Measurements from ENCODE around the gene QPRT. TPM values are rescaled to one million over a fixed set of nuclear protein-coding genes. Genes with fewer than 3 reads are reported as not detected.
"Not testable (repeated sequence)": the region's sequence is repeated elsewhere in the genome, so short reads cannot be mapped to it uniquely, and the experiment has no call there.

The QPRT gene
- total RNA-seq (2014; rRNA removed; shearing (Covaris generic)) (102 and 128 TPM in 2 replicates), polyA plus RNA-seq (2016; fragmentation: Nextera tagmentation; extraction: Ambion mirVana) (65.4 and 79.1 TPM in 2 replicates)
- long read RNA-seq, transcript QPRT-202 (4 exons, 2,343 nt) = major isoform, 104 of 144 reads
- long read RNA-seq, partial matches to known transcripts = 18 of 144 reads
- long read RNA-seq, other reads (novel, unspliced or antisense) = 21 of 144 reads

- H3K36me3 Mint-ChIP-seq (ENCODE audit: low read depth) = peaks cover 35% of the 10 kb centered on the region; the same call in 2 of the 3 replicates
- Histone ChIP-seq H3K4me3 (peak within 1 kb of the TSS; percentile 62), H3K4me2 (peak within 1 kb of the TSS; percentile 81), H3K4me1 (ENCODE audit: insufficient read depth) (peaks cover 23% of the 10 kb centered on the region), H3K79me2 (replicated peaks; ENCODE audit: insufficient read depth) (peaks cover 38% of the 10 kb centered on the region), H3K27me3 (ENCODE audit: insufficient read depth) (no peaks in the 10 kb centered on the region), H4K20me1 (replicated peaks; ENCODE audit: insufficient read depth) (no peaks in the 10 kb centered on the region), H3K36me3 (ENCODE audit: insufficient read depth) (no peaks in the 10 kb centered on the region; the same call in 1 of the 2 replicates), H3F3A (replicated peaks; ENCODE audit: low read depth) (peaks cover 15% of the 10 kb centered on the region), H3K9me2 (ENCODE audit: insufficient read depth) (no peaks in the 10 kb centered on the region), H3K27ac (ENCODE audit: low read depth) (peak within 1 kb of the TSS; percentile 100), H2AFZ (no peak within 1 kb of the TSS)
- peak within 1 kb of the TSS; percentile 86 for H3K4me3 Mint-ChIP-seq
- peaks cover 20% of the 10 kb centered on the region for H3K4me1 Mint-ChIP-seq
- peak; percentile 88 for ATAC-seq
- peaks cover 4% of the 10 kb centered on the region; the same call in 1 of the 3 replicates for H3K9me3 Mint-ChIP-seq
- H3K27me3 Mint-ChIP-seq (ENCODE audit: insufficient read depth, low read depth, poor library complexity) = peaks cover 15% of the 10 kb centered on the region
- H3K27ac Mint-ChIP-seq = peak within 1 kb of the TSS; percentile 99
- DNase-seq (ENCODE audit: low spot score) = peak; percentile 95
- peak; percentile 82 for TF ChIP-seq POLR2AphosphoS5 (IDR thresholded peaks at IDR 0.05; ENCODE audit: low read depth)
- no peak for TF ChIP-seq EZH2 (IDR thresholded peaks at IDR 0.05; ENCODE audit: low read depth, unreplicated experiment)
- TF ChIP-seq STAT1 (IDR thresholded peaks at IDR 0.05; ENCODE audit: unreplicated experiment) = no peak
Observed at GRCh38 chr16:29678691-29679267, at the start of gene QPRT. TSS of gene QPRT (plus strand) at chr16:29679180. CDS start at chr16:29679198, 18 bp downstream.

- H3K27me3 Mint-ChIP-seq (ENCODE audit: insufficient read depth, low read depth, poor library complexity); H3K27ac Mint-ChIP-seq; H3K27me3 ChIP-seq (ENCODE audit: insufficient read depth); H3K4me1 Mint-ChIP-seq; H3F3A ChIP-seq (replicated peaks; ENCODE audit: low read depth); H3K9me3 Mint-ChIP-seq; H3K27ac ChIP-seq (ENCODE audit: low read depth); H4K20me1 ChIP-seq (replicated peaks; ENCODE audit: insufficient read depth); H3K36me3 Mint-ChIP-seq (ENCODE audit: low read depth); H3K9me2 ChIP-seq (ENCODE audit: insufficient read depth); H3K79me2 ChIP-seq (replicated peaks; ENCODE audit: insufficient read depth); H3K4me3 Mint-ChIP-seq; H3K4me1 ChIP-seq (ENCODE audit: insufficient read depth); H3K4me2 ChIP-seq; DNase-seq (ENCODE audit: low spot score); H2AFZ ChIP-seq; H3K4me3 ChIP-seq; H3K36me3 ChIP-seq (ENCODE audit: insufficient read depth): not testable (repeated sequence)
- peak; percentile 14; the same call in 1 of the 3 replicates for ATAC-seq
Observed at GRCh38 chr16:29629318-29629717, 49.7 kb upstream of the QPRT start.

GRCh38 chr16:29631658-29632057 lies 47.3 kb upstream of the QPRT start:
- not testable (repeated sequence) for H3K36me3 ChIP-seq (ENCODE audit: insufficient read depth); H3K27ac ChIP-seq (ENCODE audit: low read depth); H3K27me3 ChIP-seq (ENCODE audit: insufficient read depth); H3K4me2 ChIP-seq; H3K79me2 ChIP-seq (replicated peaks; ENCODE audit: insufficient read depth); H3K4me1 Mint-ChIP-seq; H3K27me3 Mint-ChIP-seq (ENCODE audit: insufficient read depth, low read depth, poor library complexity); H3K4me3 Mint-ChIP-seq; H3K36me3 Mint-ChIP-seq (ENCODE audit: low read depth); H3K9me2 ChIP-seq (ENCODE audit: insufficient read depth); H3K9me3 Mint-ChIP-seq; H3F3A ChIP-seq (replicated peaks; ENCODE audit: low read depth); H3K4me1 ChIP-seq (ENCODE audit: insufficient read depth); H2AFZ ChIP-seq; H3K27ac Mint-ChIP-seq; H3K4me3 ChIP-seq; H4K20me1 ChIP-seq (replicated peaks; ENCODE audit: insufficient read depth)
- DNase-seq (ENCODE audit: low spot score) = peak; percentile 35
- peak; percentile 58 for ATAC-seq

DNA sequence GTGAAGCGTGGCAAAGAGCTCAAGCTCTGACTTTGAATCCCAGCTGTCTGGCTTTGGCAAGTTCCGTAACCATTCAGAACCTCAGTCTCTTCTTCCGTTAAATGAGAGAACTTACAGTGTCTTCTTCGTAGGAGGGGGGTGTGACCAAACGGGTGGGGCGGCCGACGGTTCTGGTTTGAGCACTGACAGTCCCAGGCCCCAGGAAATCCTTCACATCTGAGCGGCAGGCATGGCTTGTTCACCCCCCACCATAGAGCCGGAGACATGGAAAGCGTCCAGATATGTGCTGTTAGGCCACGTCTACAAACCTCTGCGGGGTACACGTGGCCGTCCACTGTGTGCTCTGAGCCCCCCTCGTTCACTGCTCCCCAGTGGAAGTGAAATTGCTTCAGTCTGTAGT lies 43.1 kb upstream of the QPRT start:
- H3K9me2 ChIP-seq (ENCODE audit: insufficient read depth); H2AFZ ChIP-seq; H4K20me1 ChIP-seq (replicated peaks; ENCODE audit: insufficient read depth); H3K9me3 Mint-ChIP-seq; H3F3A ChIP-seq (replicated peaks; ENCODE audit: low read depth); H3K27me3 ChIP-seq (ENCODE audit: insufficient read depth); DNase-seq (ENCODE audit: low spot score); H3K36me3 ChIP-seq (ENCODE audit: insufficient read depth); H3K4me1 ChIP-seq (ENCODE audit: insufficient read depth); H3K4me3 ChIP-seq; H3K4me2 ChIP-seq; H3K79me2 ChIP-seq (replicated peaks; ENCODE audit: insufficient read depth); H3K4me1 Mint-ChIP-seq; H3K27ac Mint-ChIP-seq; H3K4me3 Mint-ChIP-seq; H3K36me3 Mint-ChIP-seq (ENCODE audit: low read depth); H3K27me3 Mint-ChIP-seq (ENCODE audit: insufficient read depth, low read depth, poor library complexity); H3K27ac ChIP-seq (ENCODE audit: low read depth): not testable (repeated sequence)
- peak; percentile 29 for ATAC-seq

All from GM23338 (cell line).